ENCODE data around the gene GALR1. TPM values are rescaled to one million over a fixed set of nuclear protein-coding genes. Genes with fewer than 3 reads are reported as not detected.
A peak's percentile ranks its signal among the peaks of the same experiment; 100 is the strongest.
"Not testable (repeated sequence)": the region's sequence is repeated elsewhere in the genome, so short reads cannot be mapped to it uniquely, and the experiment has no call there.

GALR1 gene
- total RNA-seq, 1 donor from 2014 or later = 0.07 TPM

- Mint-ChIP-seq H3K36me3 (no peaks in the 10 kb centered on the region), H3K4me1 (ENCODE audit: unreplicated experiment) (no peaks in the 10 kb centered on the region), H3K9me3 (no peaks in the 10 kb centered on the region), H3K27ac (no peak overlapping the region), H3K27me3 (peaks cover 29% of the 10 kb centered on the region), H3K4me3 (no peak overlapping the region)
- TF ChIP-seq CTCF (conservative IDR thresholded peaks at IDR 0.05) = no peak
- DNase-seq (ENCODE audit: extremely low spot score, unreplicated experiment) = no peak
These were observed 19.0 kb upstream of the GALR1 start for GRCh38 chr18:77230645-77231044.

- H3K4me1 Mint-ChIP-seq (ENCODE audit: unreplicated experiment) = no peaks in the 10 kb centered on the region
- H3K27ac Mint-ChIP-seq = no peak overlapping the region
- TF ChIP-seq CTCF (conservative IDR thresholded peaks at IDR 0.05) = no peak
- peaks cover 15% of the 10 kb centered on the region for H3K27me3 Mint-ChIP-seq
- no peak overlapping the region for H3K4me3 Mint-ChIP-seq
- peaks cover 5% of the 10 kb centered on the region for H3K9me3 Mint-ChIP-seq
- H3K36me3 Mint-ChIP-seq = no peaks in the 10 kb centered on the region
- no peak for DNase-seq (ENCODE audit: extremely low spot score, unreplicated experiment)
These were observed 14.9 kb upstream of the GALR1 start for GRCh38 chr18:77234504-77235365.

GRCh38 chr18:77239285-77239684 lies 10.4 kb upstream of the GALR1 start:
- not testable (repeated sequence) for H3K9me3 Mint-ChIP-seq; DNase-seq (ENCODE audit: extremely low spot score, unreplicated experiment); H3K4me1 Mint-ChIP-seq (ENCODE audit: unreplicated experiment); H3K36me3 Mint-ChIP-seq; H3K27me3 Mint-ChIP-seq; H3K4me3 Mint-ChIP-seq; H3K27ac Mint-ChIP-seq

- Mint-ChIP-seq H3K36me3 (no peaks in the 10 kb centered on the region), H3K4me1 (ENCODE audit: unreplicated experiment) (peaks cover 7% of the 10 kb centered on the region), H3K4me3 (peak overlapping the region; percentile 83), H3K27ac (no peak overlapping the region), H3K27me3 (peaks cover 86% of the 10 kb centered on the region), H3K9me3 (peaks cover 7% of the 10 kb centered on the region)
- TF ChIP-seq CTCF (conservative IDR thresholded peaks at IDR 0.05) = no peak
- no peak for DNase-seq (ENCODE audit: extremely low spot score, unreplicated experiment)
These were observed 627 bp upstream of the GALR1 start for GRCh38 chr18:77248873-77249568.

GRCh38 chr18:77250501-77250925 lies 865 bp downstream of the GALR1 start:
- no peak overlapping the region for H3K27ac Mint-ChIP-seq
- peak overlapping the region; percentile 87 for H3K4me3 Mint-ChIP-seq
- H3K9me3 Mint-ChIP-seq = peaks cover 7% of the 10 kb centered on the region
- H3K27me3 Mint-ChIP-seq = peaks cover 89% of the 10 kb centered on the region
- no peak for TF ChIP-seq CTCF (conservative IDR thresholded peaks at IDR 0.05)
- no peaks in the 10 kb centered on the region for H3K36me3 Mint-ChIP-seq
- peaks cover 7% of the 10 kb centered on the region for H3K4me1 Mint-ChIP-seq (ENCODE audit: unreplicated experiment)
- DNase-seq (ENCODE audit: extremely low spot score, unreplicated experiment) = no peak

All from type B pancreatic cell (in vitro differentiated cells).